ENCODE data around the gene FMNL1. TPM values are rescaled to one million over a fixed set of nuclear protein-coding genes. Genes with fewer than 3 reads are reported as not detected.

The FMNL1 gene
- total RNA-seq, 1 donor from 2014 or later: 26.0 TPM

GRCh38 chr17:45257115-45257514 is 35.4 kb downstream of the FMNL1 start:
- Histone ChIP-seq H3K27me3 (ENCODE audit: control insufficient read depth, insufficient read depth, low read length) (no peaks in the 10 kb centered on the region), H3K36me3 (ENCODE audit: control insufficient read depth, insufficient read depth, low read length) (no peaks in the 10 kb centered on the region), H3K4me3 (ENCODE audit: low read depth, low read length) (no peak overlapping the region)
- TF ChIP-seq CTCF (IDR thresholded peaks at IDR 0.05; ENCODE audit: insufficient read depth, low read length, poor library complexity, severe bottlenecking): no peak
- no peak for DNase-seq (ENCODE audit: low read depth)

- TF ChIP-seq CTCF (IDR thresholded peaks at IDR 0.05; ENCODE audit: insufficient read depth, low read length, poor library complexity, severe bottlenecking): no peak
- H3K27me3 ChIP-seq (ENCODE audit: control insufficient read depth, insufficient read depth, low read length): no peaks in the 10 kb centered on the region
- H3K36me3 ChIP-seq (ENCODE audit: control insufficient read depth, insufficient read depth, low read length): no peaks in the 10 kb centered on the region
- H3K4me3 ChIP-seq (ENCODE audit: low read depth, low read length): no peak overlapping the region
- DNase-seq (ENCODE audit: low read depth): no peak
Observed at GRCh38 chr17:45258981-45259380, 37.3 kb downstream of the FMNL1 start.

- DNase-seq (ENCODE audit: low read depth): no peak
Observed at GRCh38 chr17:45260204-45260783, 38.6 kb downstream of the FMNL1 start.

GRCh38 chr17:45261577-45262515 is 40.2 kb downstream of the FMNL1 start, which contains the start of gene SPATA32:
SPATA32 (minus strand) TSS chr17:45262094; CDS start chr17:45262016, 78 bp downstream.
- DNase-seq (ENCODE audit: low read depth): no peak
- no peaks in the 10 kb centered on the region for H3K36me3 ChIP-seq (ENCODE audit: control insufficient read depth, insufficient read depth, low read length)
- H3K27me3 ChIP-seq (ENCODE audit: control insufficient read depth, insufficient read depth, low read length): no peaks in the 10 kb centered on the region
- peak within 1 kb of the TSS; percentile 34 for H3K4me3 ChIP-seq (ENCODE audit: low read depth, low read length)
- no peak for TF ChIP-seq CTCF (IDR thresholded peaks at IDR 0.05; ENCODE audit: insufficient read depth, low read length, poor library complexity, severe bottlenecking)

More at GRCh38 chr17:45260204-45260783, 38.6 kb downstream of the FMNL1 start:
- no peaks in the 10 kb centered on the region for H3K27me3 ChIP-seq (ENCODE audit: control insufficient read depth, insufficient read depth, low read length)
- TF ChIP-seq CTCF (IDR thresholded peaks at IDR 0.05; ENCODE audit: insufficient read depth, low read length, poor library complexity, severe bottlenecking): no peak
- H3K4me3 ChIP-seq (ENCODE audit: low read depth, low read length): no peak overlapping the region
- H3K36me3 ChIP-seq (ENCODE audit: control insufficient read depth, insufficient read depth, low read length): no peaks in the 10 kb centered on the region

GRCh38 chr17:45262516-45263476 is 41.1 kb downstream of the FMNL1 start:
- H3K36me3 ChIP-seq (ENCODE audit: control insufficient read depth, insufficient read depth, low read length): no peaks in the 10 kb centered on the region
- no peak for DNase-seq (ENCODE audit: low read depth)
- no peaks in the 10 kb centered on the region for H3K27me3 ChIP-seq (ENCODE audit: control insufficient read depth, insufficient read depth, low read length)
- no peak for TF ChIP-seq CTCF (IDR thresholded peaks at IDR 0.05; ENCODE audit: insufficient read depth, low read length, poor library complexity, severe bottlenecking)
- no peak overlapping the region for H3K4me3 ChIP-seq (ENCODE audit: low read depth, low read length)
